Measurements from ENCODE around the gene OPRL1. TPM values are rescaled to one million over a fixed set of nuclear protein-coding genes. Genes with fewer than 3 reads are reported as not detected.

OPRL1 gene
- total RNA-seq, 2 experiments from 2014 or later = 0.61 to 0.63 TPM

DNA sequence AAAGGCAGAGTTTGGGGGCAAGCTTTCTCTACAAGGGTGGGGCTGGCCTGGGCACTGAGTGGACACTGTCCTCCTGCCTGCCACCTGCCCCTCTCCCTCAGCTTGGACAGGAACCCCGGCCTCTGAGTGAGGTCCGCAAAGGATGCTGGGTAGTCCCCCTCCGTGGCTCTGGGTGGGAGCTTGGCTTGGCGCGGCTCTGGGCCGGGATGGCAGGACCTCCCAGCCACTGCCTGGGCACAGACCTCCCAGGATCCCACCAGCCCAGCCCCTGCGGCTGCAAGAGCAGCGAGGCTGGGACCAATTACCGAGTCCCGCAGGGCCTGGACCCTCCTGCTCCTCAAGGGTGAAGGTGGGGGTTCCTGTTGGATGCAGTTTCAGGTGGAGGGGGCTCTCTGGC lies 27.6 kb upstream of the OPRL1 start:
- Mint-ChIP-seq H3K4me3 (no peak overlapping the region), H3K4me1 (ENCODE audit: low read depth) (peaks cover 6% of the 10 kb centered on the region), H3K9me3 (no peaks in the 10 kb centered on the region), H3K36me3 (ENCODE audit: low read depth) (no peaks in the 10 kb centered on the region), H3K27ac (no peak overlapping the region), H3K27me3 (peaks cover 35% of the 10 kb centered on the region)
- ATAC-seq = no peak
- no peak for DNase-seq
- ChIA-PET CTCF (interaction anchor here (1.6 kb wide), 1 partner anchor 13 kb away, joined by 14 read pairs; no protein-coding TSS in a partner anchor), POLR2A (interaction anchor here (1.0 to 1.2 kb wide), 2 partner anchors 11 to 16 kb away, joined by 3 read pairs; no protein-coding TSS in a partner anchor)
- TF ChIP-seq, protein P1, sequence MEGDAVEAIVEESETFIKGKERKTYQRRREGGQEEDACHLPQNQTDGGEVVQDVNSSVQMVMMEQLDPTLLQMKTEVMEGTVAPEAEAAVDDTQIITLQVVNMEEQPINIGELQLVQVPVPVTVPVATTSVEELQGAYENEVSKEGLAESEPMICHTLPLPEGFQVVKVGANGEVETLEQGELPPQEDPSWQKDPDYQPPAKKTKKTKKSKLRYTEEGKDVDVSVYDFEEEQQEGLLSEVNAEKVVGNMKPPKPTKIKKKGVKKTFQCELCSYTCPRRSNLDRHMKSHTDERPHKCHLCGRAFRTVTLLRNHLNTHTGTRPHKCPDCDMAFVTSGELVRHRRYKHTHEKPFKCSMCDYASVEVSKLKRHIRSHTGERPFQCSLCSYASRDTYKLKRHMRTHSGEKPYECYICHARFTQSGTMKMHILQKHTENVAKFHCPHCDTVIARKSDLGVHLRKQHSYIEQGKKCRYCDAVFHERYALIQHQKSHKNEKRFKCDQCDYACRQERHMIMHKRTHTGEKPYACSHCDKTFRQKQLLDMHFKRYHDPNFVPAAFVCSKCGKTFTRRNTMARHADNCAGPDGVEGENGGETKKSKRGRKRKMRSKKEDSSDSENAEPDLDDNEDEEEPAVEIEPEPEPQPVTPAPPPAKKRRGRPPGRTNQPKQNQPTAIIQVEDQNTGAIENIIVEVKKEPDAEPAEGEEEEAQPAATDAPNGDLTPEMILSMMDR (IDR thresholded peaks at IDR 0.05) = no peak
- intact Hi-C loops (cut with micrococcal nuclease) = no loop called here

DNA sequence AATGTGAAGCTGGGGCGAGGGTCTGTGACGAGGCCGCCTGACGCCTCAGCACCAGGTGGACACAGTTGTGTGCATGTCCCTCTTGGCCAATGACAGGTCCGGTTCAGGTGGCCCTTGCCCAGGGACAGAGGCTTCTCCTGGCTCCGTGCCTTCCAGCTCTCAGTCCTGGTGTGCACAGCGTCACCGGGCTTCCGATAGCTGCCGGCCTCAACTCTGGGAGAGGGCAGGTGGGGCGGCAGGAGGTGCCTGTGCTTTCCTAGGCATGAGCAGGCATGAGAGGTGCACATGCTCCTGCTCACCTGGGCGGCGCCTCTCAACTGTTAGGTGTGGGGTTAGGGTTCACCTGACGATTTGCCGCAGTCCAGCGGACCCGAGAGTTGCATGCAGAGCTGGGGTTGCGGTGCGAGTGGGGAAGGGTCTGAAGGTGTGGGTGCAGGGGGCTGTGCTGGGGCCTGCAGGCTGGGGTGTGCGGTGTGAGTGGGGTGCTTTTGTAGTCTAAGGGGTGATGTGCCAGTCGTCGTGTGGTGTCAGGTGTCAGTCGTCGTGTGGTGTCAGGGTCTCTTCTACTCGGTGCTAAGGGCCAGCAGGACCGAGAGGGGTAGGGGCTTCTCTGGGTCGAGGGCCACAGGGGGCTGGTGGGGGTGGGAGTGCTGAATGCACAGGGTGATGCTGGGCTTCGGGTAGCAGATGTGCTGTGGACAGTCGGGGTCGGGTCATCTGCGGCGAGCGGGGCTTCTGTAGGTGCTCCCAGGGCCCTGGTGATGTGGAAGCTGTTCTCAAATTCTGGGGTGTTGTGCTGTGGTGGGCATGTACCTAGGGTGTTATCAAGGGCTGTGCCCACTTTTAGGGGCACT lies 26.7 kb upstream of the OPRL1 start:
- ChIA-PET CTCF (interaction anchor here (1.2 to 1.6 kb wide), 3 partner anchors 9 to 67 kb away, joined by 4 to 14 read pairs (median 5); no protein-coding TSS in a partner anchor), POLR2A (interaction anchor here (0.6 to 1.4 kb wide), 3 partner anchors 12 to 267 kb away, joined by 3 read pairs; no protein-coding TSS in a partner anchor)
- DNase-seq (no peak), ATAC-seq (no peak)
- H3K4me1 Mint-ChIP-seq (ENCODE audit: low read depth) = peaks cover 9% of the 10 kb centered on the region
- intact Hi-C loops (cut with micrococcal nuclease) = no loop called here
- TF ChIP-seq, protein P1 (IDR thresholded peaks at IDR 0.05) = no peak
- H3K4me3 Mint-ChIP-seq = no peak overlapping the region
- H3K9me3 Mint-ChIP-seq = no peaks in the 10 kb centered on the region
- peaks cover 27% of the 10 kb centered on the region for H3K27me3 Mint-ChIP-seq
- no peak overlapping the region for H3K27ac Mint-ChIP-seq
- H3K36me3 Mint-ChIP-seq (ENCODE audit: low read depth) = no peaks in the 10 kb centered on the region

DNA sequence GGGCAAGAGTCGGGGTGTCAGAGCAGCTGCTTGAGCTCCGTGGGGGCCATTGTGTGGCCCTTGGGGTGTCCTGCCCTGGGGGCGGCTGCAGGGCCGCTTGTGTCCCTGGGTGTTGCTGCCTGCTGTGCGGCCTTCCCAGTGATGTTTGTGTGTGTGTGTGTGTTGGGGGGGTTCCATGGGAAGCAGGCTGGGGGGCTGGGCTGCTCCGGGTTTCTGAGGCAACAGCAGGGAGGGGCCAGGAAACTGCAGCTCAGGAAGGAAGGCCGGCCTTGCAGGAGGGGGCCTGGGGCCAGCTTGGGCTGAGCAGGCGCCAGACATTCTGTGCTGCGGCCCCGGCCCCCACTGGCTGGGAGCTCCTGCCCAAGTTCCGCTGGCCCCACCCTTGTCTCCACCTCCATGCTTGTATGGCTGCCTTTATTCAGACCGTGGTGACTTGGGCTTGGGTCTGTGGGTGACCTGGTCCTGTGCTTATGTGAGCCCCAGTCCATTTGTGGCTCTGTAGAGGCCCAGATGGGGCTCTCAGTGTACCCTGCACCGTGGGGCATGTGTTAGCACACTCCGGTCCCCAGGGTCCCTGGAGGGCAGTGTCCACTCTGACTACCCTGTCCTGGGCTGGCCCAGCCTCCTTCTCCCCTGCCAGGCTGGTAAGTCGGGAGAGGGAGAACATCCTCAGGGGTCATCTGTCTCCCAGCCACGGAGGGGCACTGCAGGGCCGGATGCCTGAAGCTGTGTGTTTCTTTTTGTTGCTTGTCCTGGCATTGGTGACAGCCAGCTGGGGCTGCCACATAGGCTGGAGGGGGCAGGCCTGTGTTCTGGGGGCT lies 25.8 kb upstream of the OPRL1 start:
- TF ChIP-seq, protein P1 (IDR thresholded peaks at IDR 0.05) = no peak
- CTCF ChIA-PET = interaction anchor here (1.2 to 1.6 kb wide), 3 partner anchors 8 to 67 kb away, joined by 4 to 9 read pairs (median 5); no protein-coding TSS in a partner anchor
- Mint-ChIP-seq H3K4me1 (ENCODE audit: low read depth) (peaks cover 13% of the 10 kb centered on the region), H3K27ac (no peak overlapping the region), H3K27me3 (peaks cover 26% of the 10 kb centered on the region), H3K36me3 (ENCODE audit: low read depth) (no peaks in the 10 kb centered on the region), H3K4me3 (no peak overlapping the region), H3K9me3 (no peaks in the 10 kb centered on the region)
- DNase-seq (no peak), ATAC-seq (no peak)
- intact Hi-C loops (cut with micrococcal nuclease) = no loop called here
- POLR2A ChIA-PET = interaction anchor here (0.6 to 1.4 kb wide), 3 partner anchors 12 to 267 kb away, joined by 3 read pairs; no protein-coding TSS in a partner anchor

DNA sequence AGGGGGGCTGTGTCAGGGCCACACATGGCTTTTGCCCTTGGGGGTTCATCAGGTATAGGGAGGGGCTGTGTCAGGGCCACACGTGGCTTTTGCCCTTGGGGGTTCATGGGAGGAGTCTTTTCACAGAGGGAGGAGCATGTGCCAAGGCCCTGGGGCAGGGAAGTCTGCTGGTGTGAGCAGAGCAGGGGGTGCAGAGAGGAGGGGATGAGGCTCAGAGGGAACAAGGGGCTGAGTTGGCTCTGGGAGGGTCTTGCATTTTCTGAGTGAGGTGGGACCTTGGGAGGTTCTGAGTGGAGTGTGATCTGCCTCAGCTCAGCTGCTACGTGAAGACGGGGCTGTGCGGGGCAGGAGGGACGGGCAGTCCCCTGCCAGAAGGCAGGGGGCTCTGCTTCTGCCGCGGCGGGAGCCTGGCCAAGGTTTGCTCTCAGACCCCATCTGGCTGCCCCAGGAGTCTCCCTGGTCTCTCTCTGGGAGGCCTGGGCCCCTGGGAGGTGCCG lies 24.4 kb upstream of the OPRL1 start:
- Mint-ChIP-seq H3K9me3 (no peaks in the 10 kb centered on the region), H3K27me3 (peaks cover 21% of the 10 kb centered on the region), H3K36me3 (ENCODE audit: low read depth) (no peaks in the 10 kb centered on the region), H3K27ac (no peak overlapping the region), H3K4me1 (ENCODE audit: low read depth) (peaks cover 13% of the 10 kb centered on the region), H3K4me3 (no peak overlapping the region)
- intact Hi-C loops (cut with micrococcal nuclease) = no loop called here
- TF ChIP-seq, protein P1 (IDR thresholded peaks at IDR 0.05) = no peak
- ATAC-seq (no peak), DNase-seq (no peak)
- ChIA-PET POLR2A (interaction anchor here (0.6 to 1.4 kb wide), 2 partner anchors 9 to 11 kb away, joined by 3 read pairs; no protein-coding TSS in a partner anchor), CTCF (interaction anchor here (1.6 kb wide), 1 partner anchor 15 kb away, joined by 9 read pairs; no protein-coding TSS in a partner anchor)
